Vagina (tissue), 2 donors: ENCODE data around the gene TTR.

Source experiments
- POLR2A ChIP-seq, 2 donors: fragments of 450-650 bp; IDR thresholded peaks; one replicate each; pipeline ENCODE4 v1.6.1; 2017; ENCODE audit warnings: antibody characterized with exemption in 2 of 2, mild to moderate bottlenecking in 2 of 2, moderate library complexity in 2 of 2
- POLR2AphosphoS5 ChIP-seq, 2 donors: sonication (generic); formaldehyde crosslinking; IDR thresholded peaks; one replicate each; pipeline ENCODE4 v1.9.0; 2017; ENCODE audit warnings: antibody characterized with exemption in 2 of 2, mild to moderate bottlenecking in 2 of 2, low read depth in 1 of 2; ENCODE audit not compliant: insufficient read depth in 1 of 2
- TF ChIP-seq, protein P1 (sequence below), 3 experiments: fragments of 450-650 bp in 2 of 3; fragments of 200-600 bp in 1 of 3; sonication (generic) in 1 of 3; IDR thresholded peaks; one replicate each; pipeline ENCODE4 v1.5.1; 2017 to 2019; ENCODE audit warnings: antibody characterized with exemption in 3 of 3, mild to moderate bottlenecking in 2 of 3, moderate library complexity in 2 of 3

DNA sequence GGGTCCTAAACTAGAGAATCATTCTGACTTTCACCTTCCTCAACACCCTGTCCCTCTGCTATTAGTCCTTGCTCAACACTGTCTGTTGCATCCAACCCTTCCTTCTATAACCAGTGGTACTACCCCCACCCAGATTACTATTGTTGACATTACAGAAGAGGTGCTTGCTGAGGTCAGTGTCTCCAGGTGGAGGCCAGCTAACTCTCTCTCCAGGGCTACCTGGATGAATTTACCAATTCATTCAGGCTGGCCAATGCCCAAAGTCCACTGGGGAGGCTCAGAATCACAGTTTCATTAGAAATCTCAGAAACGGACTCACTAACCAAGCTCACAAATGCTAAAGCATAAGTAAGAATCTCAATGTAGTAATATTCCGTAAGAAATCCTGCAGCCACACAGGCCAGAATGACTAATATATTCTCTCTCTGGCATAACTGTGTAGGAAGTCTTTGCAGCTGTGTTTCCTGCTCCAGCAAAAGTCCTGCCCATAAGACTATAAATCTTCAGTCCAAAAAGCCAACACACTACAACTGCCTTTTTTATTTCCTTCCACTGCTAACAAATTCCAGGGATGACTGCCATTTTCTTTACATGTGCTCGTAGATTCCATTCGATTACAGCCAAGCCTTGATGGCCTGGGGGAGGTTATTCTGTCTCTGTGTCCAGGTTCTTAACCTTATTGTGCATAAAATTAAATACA is 10.0 kb upstream of the TTR start:
- TF ChIP-seq, protein P1, sequence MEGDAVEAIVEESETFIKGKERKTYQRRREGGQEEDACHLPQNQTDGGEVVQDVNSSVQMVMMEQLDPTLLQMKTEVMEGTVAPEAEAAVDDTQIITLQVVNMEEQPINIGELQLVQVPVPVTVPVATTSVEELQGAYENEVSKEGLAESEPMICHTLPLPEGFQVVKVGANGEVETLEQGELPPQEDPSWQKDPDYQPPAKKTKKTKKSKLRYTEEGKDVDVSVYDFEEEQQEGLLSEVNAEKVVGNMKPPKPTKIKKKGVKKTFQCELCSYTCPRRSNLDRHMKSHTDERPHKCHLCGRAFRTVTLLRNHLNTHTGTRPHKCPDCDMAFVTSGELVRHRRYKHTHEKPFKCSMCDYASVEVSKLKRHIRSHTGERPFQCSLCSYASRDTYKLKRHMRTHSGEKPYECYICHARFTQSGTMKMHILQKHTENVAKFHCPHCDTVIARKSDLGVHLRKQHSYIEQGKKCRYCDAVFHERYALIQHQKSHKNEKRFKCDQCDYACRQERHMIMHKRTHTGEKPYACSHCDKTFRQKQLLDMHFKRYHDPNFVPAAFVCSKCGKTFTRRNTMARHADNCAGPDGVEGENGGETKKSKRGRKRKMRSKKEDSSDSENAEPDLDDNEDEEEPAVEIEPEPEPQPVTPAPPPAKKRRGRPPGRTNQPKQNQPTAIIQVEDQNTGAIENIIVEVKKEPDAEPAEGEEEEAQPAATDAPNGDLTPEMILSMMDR (IDR thresholded peaks at IDR 0.05), result no peak
- TF ChIP-seq POLR2AphosphoS5 (IDR thresholded peaks at IDR 0.05; ENCODE audit: insufficient read depth in 1 of 2, low read depth in 1 of 2) (no peak), POLR2A (IDR thresholded peaks at IDR 0.05) (no peak)
